ENCODE data around the gene SLC6A1. TPM values are rescaled to one million over a fixed set of nuclear protein-coding genes. Genes with fewer than 3 reads are reported as not detected.

Gene SLC6A1
- total RNA-seq, 2 donors from 2014 or later = 0.05 to 0.21 TPM

- H3K9me3 ChIP-seq = no peaks in the 10 kb centered on the region
- H3K27ac ChIP-seq = no peak overlapping the region
- no peaks in the 10 kb centered on the region for H3K27me3 ChIP-seq
- H3K4me1 ChIP-seq = no peaks in the 10 kb centered on the region
- H3K9ac ChIP-seq (ENCODE audit: low read depth in 2 of 2, low read length in 2 of 2) = no peak overlapping the region
- no peak for DNase-seq
- no peak overlapping the region for H3K4me3 ChIP-seq
- no peak for TF ChIP-seq CTCF (IDR thresholded peaks at IDR 0.05)
- no peaks in the 10 kb centered on the region for H3K36me3 ChIP-seq
- intact Hi-C loops (cut with DNase I) = no loop called here
These were observed 45.4 kb downstream of the SLC6A1 start for GRCh38 chr3:11037976-11038375.

- TF ChIP-seq CTCF (IDR thresholded peaks at IDR 0.05) = no peak
- Histone ChIP-seq H3K36me3 (no peaks in the 10 kb centered on the region), H3K27me3 (no peaks in the 10 kb centered on the region), H3K4me1 (no peaks in the 10 kb centered on the region), H3K9ac (ENCODE audit: low read depth in 2 of 2, low read length in 2 of 2) (no peak overlapping the region), H3K9me3 (no peaks in the 10 kb centered on the region), H3K4me3 (no peak overlapping the region), H3K27ac (no peak overlapping the region)
- intact Hi-C loops (cut with DNase I) = no loop called here
- DNase-seq = no peak
These were observed 53.0 kb downstream of the SLC6A1 start for GRCh38 chr3:11045536-11045935.

GRCh38 chr3:11047500-11047899 is 55.0 kb downstream of the SLC6A1 start:
- intact Hi-C loops (cut with DNase I) = no loop called here
- no peaks in the 10 kb centered on the region for H3K9me3 ChIP-seq
- no peak overlapping the region for H3K27ac ChIP-seq
- no peak overlapping the region for H3K4me3 ChIP-seq
- no peaks in the 10 kb centered on the region for H3K27me3 ChIP-seq
- H3K36me3 ChIP-seq = no peaks in the 10 kb centered on the region
- TF ChIP-seq CTCF (IDR thresholded peaks at IDR 0.05) = no peak
- DNase-seq = no peak
- H3K9ac ChIP-seq (ENCODE audit: low read depth in 2 of 2, low read length in 2 of 2) = no peak overlapping the region
- no peaks in the 10 kb centered on the region for H3K4me1 ChIP-seq

GRCh38 chr3:11050666-11051323 is 58.2 kb downstream of the SLC6A1 start:
- H3K9ac ChIP-seq (ENCODE audit: low read depth in 2 of 2, low read length in 2 of 2) = no peak overlapping the region
- no peak overlapping the region for H3K27ac ChIP-seq
- no peak overlapping the region for H3K4me3 ChIP-seq
- TF ChIP-seq CTCF (IDR thresholded peaks at IDR 0.05) = no peak
- H3K27me3 ChIP-seq = no peaks in the 10 kb centered on the region
- DNase-seq = no peak
- H3K4me1 ChIP-seq = no peaks in the 10 kb centered on the region
- H3K36me3 ChIP-seq = no peaks in the 10 kb centered on the region
- H3K9me3 ChIP-seq = no peaks in the 10 kb centered on the region
- intact Hi-C loops (cut with DNase I) = no loop called here

GRCh38 chr3:11053926-11054503 is 61.5 kb downstream of the SLC6A1 start:
- Histone ChIP-seq H3K4me1 (no peaks in the 10 kb centered on the region), H3K27ac (no peak overlapping the region), H3K9ac (ENCODE audit: low read depth in 2 of 2, low read length in 2 of 2) (no peak overlapping the region), H3K4me3 (no peak overlapping the region), H3K36me3 (no peaks in the 10 kb centered on the region), H3K9me3 (no peaks in the 10 kb centered on the region), H3K27me3 (peaks cover under 1% of the 10 kb centered on the region)
- no peak for TF ChIP-seq CTCF (IDR thresholded peaks at IDR 0.05)
- no peak for DNase-seq
- intact Hi-C loops (cut with DNase I) = no loop called here
